Measurements from ENCODE around the gene GTF2A1L. TPM values are rescaled to one million over a fixed set of nuclear protein-coding genes. Genes with fewer than 3 reads are reported as not detected.

Gene GTF2A1L
- total and polyA plus RNA-seq, 2 experiments from 2014 or later = 0.65 to 0.94 TPM

DNA sequence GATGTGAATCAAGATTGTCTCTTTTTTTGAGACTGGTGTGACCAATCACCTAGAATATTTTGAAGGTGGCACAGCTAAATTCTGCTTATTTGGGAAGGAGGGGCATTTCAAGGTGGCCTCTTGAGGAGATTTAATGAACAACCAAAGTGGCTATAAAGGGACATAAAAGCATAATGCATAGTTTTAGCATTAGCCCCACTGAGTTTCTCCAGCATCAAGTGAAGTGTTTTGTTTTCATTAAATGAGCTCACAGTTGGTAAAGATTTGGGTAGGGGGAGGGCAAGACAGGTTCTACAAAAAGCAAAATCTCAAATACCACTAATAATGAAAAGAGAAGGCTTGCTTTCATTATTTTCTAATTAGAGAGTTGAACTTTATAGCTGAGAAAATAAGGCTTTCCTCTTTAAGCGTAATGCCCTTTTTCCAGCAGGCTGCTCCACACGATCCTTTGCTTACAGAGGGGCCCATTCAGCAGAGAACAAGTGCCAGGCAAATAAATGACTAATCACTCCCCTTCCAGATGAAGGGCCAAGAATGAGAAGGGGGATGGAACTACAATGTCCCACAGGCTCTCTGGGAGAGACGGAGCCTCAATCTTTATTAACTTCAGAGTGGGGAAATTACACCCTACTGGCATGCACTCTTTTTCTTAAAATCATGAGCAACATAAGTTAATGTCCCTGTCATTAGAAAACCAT is 102.0 kb downstream of the GTF2A1L start:
- DNase-seq (ENCODE audit: low spot score) = no peak
- Histone ChIP-seq H3K27me3 (ENCODE audit: insufficient read depth) (no peaks in the 10 kb centered on the region), H4K20me1 (replicated peaks; ENCODE audit: insufficient read depth) (no peaks in the 10 kb centered on the region), H3F3A (replicated peaks; ENCODE audit: low read depth) (no peaks in the 10 kb centered on the region), H3K4me3 (no peak overlapping the region), H3K79me2 (replicated peaks; ENCODE audit: insufficient read depth) (no peaks in the 10 kb centered on the region), H3K9me2 (ENCODE audit: insufficient read depth) (no peaks in the 10 kb centered on the region), H2AFZ (no peak overlapping the region), H3K27ac (ENCODE audit: low read depth) (no peak overlapping the region), H3K4me2 (no peak overlapping the region), H3K4me1 (ENCODE audit: insufficient read depth) (0 out of 2 replicates have a peak, but pooled peaks cover 8% of the 10 kb centered on the region), H3K36me3 (ENCODE audit: insufficient read depth) (no peaks in the 10 kb centered on the region)
- no peak for ATAC-seq
- no peaks in the 10 kb centered on the region for H3K36me3 Mint-ChIP-seq (ENCODE audit: low read depth)
- H3K9me3 Mint-ChIP-seq = no peaks in the 10 kb centered on the region
- no peak for TF ChIP-seq EZH2 (IDR thresholded peaks at IDR 0.05; ENCODE audit: low read depth, unreplicated experiment)
- no peak for TF ChIP-seq EZH2phosphoT487 (IDR thresholded peaks at IDR 0.05; ENCODE audit: unreplicated experiment)
- TF ChIP-seq NANOG (IDR thresholded peaks at IDR 0.05; ENCODE audit: borderline replicate concordance) = no peak
- no peak for TF ChIP-seq ZNF331 (CRISPR knock-in tag; IDR thresholded peaks at IDR 0.05; ENCODE audit: low read depth)
- TF ChIP-seq CREB1 (CRISPR knock-in tag; IDR thresholded peaks at IDR 0.05; ENCODE audit: low read depth) = no peak
- TF ChIP-seq CTCF (conservative IDR thresholded peaks at IDR 0.05; ENCODE audit: low read depth in 2 of 2) = no peak
- TF ChIP-seq REST (IDR thresholded peaks at IDR 0.05; ENCODE audit: unreplicated experiment) = no peak
- no peak for TF ChIP-seq STAT1 (IDR thresholded peaks at IDR 0.05; ENCODE audit: unreplicated experiment)
- TF ChIP-seq, protein P1, sequence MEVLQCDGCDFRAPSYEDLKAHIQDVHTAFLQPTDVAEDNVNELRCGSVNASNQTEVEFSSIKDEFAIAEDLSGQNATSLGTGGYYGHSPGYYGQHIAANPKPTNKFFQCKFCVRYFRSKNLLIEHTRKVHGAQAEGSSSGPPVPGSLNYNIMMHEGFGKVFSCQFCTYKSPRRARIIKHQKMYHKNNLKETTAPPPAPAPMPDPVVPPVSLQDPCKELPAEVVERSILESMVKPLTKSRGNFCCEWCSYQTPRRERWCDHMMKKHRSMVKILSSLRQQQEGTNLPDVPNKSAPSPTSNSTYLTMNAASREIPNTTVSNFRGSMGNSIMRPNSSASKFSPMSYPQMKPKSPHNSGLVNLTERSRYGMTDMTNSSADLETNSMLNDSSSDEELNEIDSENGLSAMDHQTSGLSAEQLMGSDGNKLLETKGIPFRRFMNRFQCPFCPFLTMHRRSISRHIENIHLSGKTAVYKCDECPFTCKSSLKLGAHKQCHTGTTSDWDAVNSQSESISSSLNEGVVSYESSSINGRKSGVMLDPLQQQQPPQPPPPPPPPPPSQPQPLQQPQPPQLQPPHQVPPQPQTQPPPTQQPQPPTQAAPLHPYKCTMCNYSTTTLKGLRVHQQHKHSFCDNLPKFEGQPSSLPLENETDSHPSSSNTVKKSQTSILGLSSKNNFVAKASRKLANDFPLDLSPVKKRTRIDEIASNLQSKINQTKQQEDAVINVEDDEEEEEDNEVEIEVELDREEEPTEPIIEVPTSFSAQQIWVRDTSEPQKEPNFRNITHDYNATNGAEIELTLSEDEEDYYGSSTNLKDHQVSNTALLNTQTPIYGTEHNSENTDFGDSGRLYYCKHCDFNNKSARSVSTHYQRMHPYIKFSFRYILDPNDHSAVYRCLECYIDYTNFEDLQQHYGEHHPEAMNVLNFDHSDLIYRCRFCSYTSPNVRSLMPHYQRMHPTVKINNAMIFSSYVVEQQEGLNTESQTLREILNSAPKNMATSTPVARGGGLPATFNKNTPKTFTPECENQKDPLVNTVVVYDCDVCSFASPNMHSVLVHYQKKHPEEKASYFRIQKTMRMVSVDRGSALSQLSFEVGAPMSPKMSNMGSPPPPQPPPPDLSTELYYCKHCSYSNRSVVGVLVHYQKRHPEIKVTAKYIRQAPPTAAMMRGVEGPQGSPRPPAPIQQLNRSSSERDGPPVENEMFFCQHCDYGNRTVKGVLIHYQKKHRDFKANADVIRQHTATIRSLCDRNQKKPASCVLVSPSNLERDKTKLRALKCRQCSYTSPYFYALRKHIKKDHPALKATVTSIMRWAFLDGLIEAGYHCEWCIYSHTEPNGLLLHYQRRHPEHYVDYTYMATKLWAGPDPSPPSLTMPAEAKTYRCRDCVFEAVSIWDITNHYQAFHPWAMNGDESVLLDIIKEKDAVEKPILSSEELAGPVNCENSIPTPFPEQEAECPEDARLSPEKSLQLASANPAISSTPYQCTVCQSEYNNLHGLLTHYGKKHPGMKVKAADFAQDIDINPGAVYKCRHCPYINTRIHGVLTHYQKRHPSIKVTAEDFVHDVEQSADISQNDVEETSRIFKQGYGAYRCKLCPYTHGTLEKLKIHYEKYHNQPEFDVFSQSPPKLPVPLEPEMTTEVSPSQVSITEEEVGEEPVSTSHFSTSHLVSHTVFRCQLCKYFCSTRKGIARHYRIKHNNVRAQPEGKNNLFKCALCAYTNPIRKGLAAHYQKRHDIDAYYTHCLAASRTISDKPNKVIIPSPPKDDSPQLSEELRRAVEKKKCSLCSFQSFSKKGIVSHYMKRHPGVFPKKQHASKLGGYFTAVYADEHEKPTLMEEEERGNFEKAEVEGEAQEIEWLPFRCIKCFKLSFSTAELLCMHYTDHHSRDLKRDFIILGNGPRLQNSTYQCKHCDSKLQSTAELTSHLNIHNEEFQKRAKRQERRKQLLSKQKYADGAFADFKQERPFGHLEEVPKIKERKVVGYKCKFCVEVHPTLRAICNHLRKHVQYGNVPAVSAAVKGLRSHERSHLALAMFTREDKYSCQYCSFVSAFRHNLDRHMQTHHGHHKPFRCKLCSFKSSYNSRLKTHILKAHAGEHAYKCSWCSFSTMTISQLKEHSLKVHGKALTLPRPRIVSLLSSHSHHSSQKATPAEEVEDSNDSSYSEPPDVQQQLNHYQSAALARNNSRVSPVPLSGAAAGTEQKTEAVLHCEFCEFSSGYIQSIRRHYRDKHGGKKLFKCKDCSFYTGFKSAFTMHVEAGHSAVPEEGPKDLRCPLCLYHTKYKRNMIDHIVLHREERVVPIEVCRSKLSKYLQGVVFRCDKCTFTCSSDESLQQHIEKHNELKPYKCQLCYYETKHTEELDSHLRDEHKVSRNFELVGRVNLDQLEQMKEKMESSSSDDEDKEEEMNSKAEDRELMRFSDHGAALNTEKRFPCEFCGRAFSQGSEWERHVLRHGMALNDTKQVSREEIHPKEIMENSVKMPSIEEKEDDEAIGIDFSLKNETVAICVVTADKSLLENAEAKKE (CRISPR knock-in tag; IDR thresholded peaks at IDR 0.05) = no peak
- no peak for TF ChIP-seq ZNF114 (CRISPR knock-in tag; IDR thresholded peaks at IDR 0.05)
- TF ChIP-seq POLR2AphosphoS5 (IDR thresholded peaks at IDR 0.05; ENCODE audit: low read depth) = no peak
- peaks cover 23% of the 10 kb centered on the region for H3K4me1 Mint-ChIP-seq
- H3K4me3 Mint-ChIP-seq = no peak overlapping the region
- H3K27ac Mint-ChIP-seq = no peak overlapping the region
- peaks cover 5% of the 10 kb centered on the region for H3K27me3 Mint-ChIP-seq (ENCODE audit: insufficient read depth, low read depth, poor library complexity)
